Activated T-helper 2 cell treated with anti-CD3 and anti-CD28 coated beads, Interferon-gamma antibody, Interleukin-2, Interleukin-4, amounts not matched to agents 10 μg/mL and 5 μg/mL and 100 μg/mL, durations not matched to agents 14 hours and 24 hours and 36 hours (primary cell): Measurements from ENCODE around the gene SMYD4. TPM values are rescaled to one million over a fixed set of nuclear protein-coding genes. Genes with fewer than 3 reads are reported as not detected.
A peak's percentile ranks its signal among the peaks of the same experiment; 100 is the strongest.
"Not testable (repeated sequence)": the region's sequence is repeated elsewhere in the genome, so short reads cannot be mapped to it uniquely, and the experiment has no call there.

ENCODE experiments used
- DNase-seq: peaks from one replicate; pipeline ENCODE4 v3.0.0; 2021; ENCODE audit warnings: low spot score
- H3K27ac Mint-ChIP-seq: one replicate; pipeline ENCODE4 v1.8.0; 2021; ENCODE audit warnings: mixed read lengths
- H3K27me3 Mint-ChIP-seq: one replicate; pipeline ENCODE4 v1.8.0; 2021; ENCODE audit warnings: low read depth, mixed read lengths
- H3K36me3 Mint-ChIP-seq: one replicate; pipeline ENCODE4 v1.8.0; 2021; ENCODE audit warnings: low read depth, mixed read lengths
- H3K4me1 Mint-ChIP-seq: one replicate; pipeline ENCODE4 v1.8.0; 2021; ENCODE audit warnings: low read depth, mixed read lengths
- H3K4me3 Mint-ChIP-seq: one replicate; pipeline ENCODE4 v1.8.0; 2021; ENCODE audit warnings: low read depth, mild to moderate bottlenecking, moderate library complexity, mixed read lengths
- H3K9me3 Mint-ChIP-seq: one replicate; pipeline ENCODE4 v1.8.0; 2021; ENCODE audit warnings: mixed read lengths
- intact Hi-C: fragments of 100-400 bp; cut with micrococcal nuclease; formaldehyde crosslinking; loops from one replicate; pipeline ENCODE4 v1.15.1; 2023
- total RNA-seq: library from RNA; stranded (reverse); gene quantifications from 2 replicates; pipeline ENCODE4 v1.2.3, GENCODE V29; 2022

SMYD4 gene
- total RNA-seq, 1 donor from 2014 or later, result 26.9 TPM

GRCh38 chr17:1861391-1862010, 31.8 kb upstream of the SMYD4 start:
- DNase-seq, result no peak
- Mint-ChIP-seq H3K36me3 (peaks cover 32% of the 10 kb centered on the region), H3K4me1 (peaks cover 4% of the 10 kb centered on the region), H3K27ac (no peak overlapping the region), H3K27me3 (no peaks in the 10 kb centered on the region), H3K9me3 (no peaks in the 10 kb centered on the region), H3K4me3 (no peak overlapping the region)
- intact Hi-C loops, result no loop called here

- Mint-ChIP-seq H3K27me3 (no peaks in the 10 kb centered on the region), H3K36me3 (peaks cover 32% of the 10 kb centered on the region), H3K9me3 (no peaks in the 10 kb centered on the region), H3K4me1 (peaks cover 4% of the 10 kb centered on the region), H3K4me3 (no peak overlapping the region), H3K27ac (no peak overlapping the region)
- intact Hi-C loops, result no loop called here
- DNase-seq, result no peak
Observed at GRCh38 chr17:1860978-1861377, 31.3 kb upstream of the SMYD4 start.

GRCh38 chr17:1856462-1856861, 26.8 kb upstream of the SMYD4 start:
- H3K4me1 Mint-ChIP-seq, DNase-seq, intact Hi-C loops, H3K9me3 Mint-ChIP-seq, H3K27me3 Mint-ChIP-seq, H3K27ac Mint-ChIP-seq, H3K4me3 Mint-ChIP-seq: not testable (repeated sequence)
- H3K36me3 Mint-ChIP-seq, result peaks cover 61% of the 10 kb centered on the region

- no peak overlapping the region for H3K27ac Mint-ChIP-seq
- no peaks in the 10 kb centered on the region for H3K9me3 Mint-ChIP-seq
- intact Hi-C loops, result no loop called here
- no peak for DNase-seq
- H3K27me3 Mint-ChIP-seq, result no peaks in the 10 kb centered on the region
- H3K4me1 Mint-ChIP-seq, result peaks cover 9% of the 10 kb centered on the region
- H3K4me3 Mint-ChIP-seq, result no peak overlapping the region
- H3K36me3 Mint-ChIP-seq, result peaks cover 62% of the 10 kb centered on the region
Observed at GRCh38 chr17:1853698-1854097, 24.0 kb upstream of the SMYD4 start.

GRCh38 chr17:1852327-1852726, 22.6 kb upstream of the SMYD4 start:
- no peak overlapping the region for H3K27ac Mint-ChIP-seq
- intact Hi-C loops, result no loop called here
- no peak overlapping the region for H3K4me3 Mint-ChIP-seq
- no peaks in the 10 kb centered on the region for H3K27me3 Mint-ChIP-seq
- no peaks in the 10 kb centered on the region for H3K9me3 Mint-ChIP-seq
- no peak for DNase-seq
- H3K36me3 Mint-ChIP-seq, result peaks cover 65% of the 10 kb centered on the region
- H3K4me1 Mint-ChIP-seq, result peaks cover 9% of the 10 kb centered on the region

DNA sequence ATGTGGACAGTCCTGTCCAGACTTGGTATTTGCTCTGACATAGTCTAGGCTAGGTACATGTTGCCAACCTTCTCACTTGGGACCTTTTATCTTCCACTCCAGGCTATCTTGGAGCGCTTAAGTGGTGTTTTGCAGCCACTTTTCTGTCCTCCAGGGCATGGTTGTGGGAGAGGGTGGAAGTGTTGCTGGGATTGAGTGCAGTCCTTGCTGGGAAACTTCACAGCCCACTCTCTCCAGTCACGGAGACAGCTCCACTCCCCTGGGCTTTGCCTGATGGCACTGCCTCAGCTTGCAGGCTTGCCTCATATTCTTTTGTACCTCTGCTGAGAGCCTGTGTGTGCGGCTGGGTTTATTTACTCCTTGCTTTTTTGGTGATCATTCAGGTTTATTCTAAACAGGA, 17.5 kb upstream of the SMYD4 start:
- H3K36me3 Mint-ChIP-seq, result peaks cover 75% of the 10 kb centered on the region
- DNase-seq, result no peak
- peaks cover 8% of the 10 kb centered on the region for H3K4me1 Mint-ChIP-seq
- no peaks in the 10 kb centered on the region for H3K9me3 Mint-ChIP-seq
- no peak overlapping the region for H3K4me3 Mint-ChIP-seq
- H3K27ac Mint-ChIP-seq, result no peak overlapping the region
- intact Hi-C loops, result no loop called here
- H3K27me3 Mint-ChIP-seq, result no peaks in the 10 kb centered on the region

DNA sequence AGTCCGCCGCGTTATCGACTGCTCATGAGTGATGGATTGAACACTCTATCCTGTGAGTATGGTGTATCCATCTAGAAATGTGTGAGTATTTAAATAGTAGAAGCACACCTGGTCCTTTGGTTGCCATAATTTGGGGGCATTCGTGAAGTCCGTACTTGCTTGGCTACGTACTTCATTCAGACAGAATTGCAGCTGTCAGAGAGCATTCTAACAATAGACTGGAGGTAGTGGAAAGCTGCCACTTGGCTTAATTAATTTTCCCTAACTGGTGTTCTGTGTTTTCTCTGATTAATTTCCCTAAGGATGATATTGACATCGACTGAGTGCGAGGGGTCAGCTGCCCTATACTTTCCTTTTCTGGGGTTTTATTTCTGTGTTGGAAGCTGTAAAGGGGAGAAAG, 14.2 kb upstream of the SMYD4 start:
- Mint-ChIP-seq H3K4me1 (peaks cover 3% of the 10 kb centered on the region), H3K27me3 (no peaks in the 10 kb centered on the region), H3K36me3 (peaks cover 63% of the 10 kb centered on the region), H3K4me3 (no peak overlapping the region), H3K9me3 (no peaks in the 10 kb centered on the region), H3K27ac (no peak overlapping the region)
- intact Hi-C loops, result no loop called here
- DNase-seq, result no peak

DNA sequence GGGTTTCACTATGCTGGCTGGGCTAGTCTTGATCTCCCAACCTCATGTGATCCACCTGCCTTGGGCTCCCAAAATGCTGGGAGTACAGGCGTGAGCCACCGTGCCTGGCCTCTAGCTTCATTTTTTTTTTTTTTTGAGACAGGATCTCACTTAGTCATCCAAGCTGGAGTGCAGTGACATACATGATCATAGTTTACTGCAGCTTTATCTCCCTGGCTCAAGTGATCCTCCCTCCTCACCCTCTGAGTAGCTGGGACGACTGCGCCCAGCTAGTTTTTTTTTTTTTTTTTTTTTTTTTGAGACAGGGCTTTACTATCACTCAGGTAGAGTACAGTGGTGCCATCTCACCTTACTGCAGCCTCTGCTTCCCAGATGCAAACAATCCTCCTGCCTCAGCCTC, 9.8 kb upstream of the SMYD4 start:
- H3K4me3 Mint-ChIP-seq, result no peak overlapping the region
- intact Hi-C loops, result no loop called here
- peaks cover 52% of the 10 kb centered on the region for H3K36me3 Mint-ChIP-seq
- H3K27me3 Mint-ChIP-seq, result no peaks in the 10 kb centered on the region
- no peak overlapping the region for H3K27ac Mint-ChIP-seq
- peaks cover 21% of the 10 kb centered on the region for H3K4me1 Mint-ChIP-seq
- no peaks in the 10 kb centered on the region for H3K9me3 Mint-ChIP-seq
- DNase-seq, result no peak

DNA sequence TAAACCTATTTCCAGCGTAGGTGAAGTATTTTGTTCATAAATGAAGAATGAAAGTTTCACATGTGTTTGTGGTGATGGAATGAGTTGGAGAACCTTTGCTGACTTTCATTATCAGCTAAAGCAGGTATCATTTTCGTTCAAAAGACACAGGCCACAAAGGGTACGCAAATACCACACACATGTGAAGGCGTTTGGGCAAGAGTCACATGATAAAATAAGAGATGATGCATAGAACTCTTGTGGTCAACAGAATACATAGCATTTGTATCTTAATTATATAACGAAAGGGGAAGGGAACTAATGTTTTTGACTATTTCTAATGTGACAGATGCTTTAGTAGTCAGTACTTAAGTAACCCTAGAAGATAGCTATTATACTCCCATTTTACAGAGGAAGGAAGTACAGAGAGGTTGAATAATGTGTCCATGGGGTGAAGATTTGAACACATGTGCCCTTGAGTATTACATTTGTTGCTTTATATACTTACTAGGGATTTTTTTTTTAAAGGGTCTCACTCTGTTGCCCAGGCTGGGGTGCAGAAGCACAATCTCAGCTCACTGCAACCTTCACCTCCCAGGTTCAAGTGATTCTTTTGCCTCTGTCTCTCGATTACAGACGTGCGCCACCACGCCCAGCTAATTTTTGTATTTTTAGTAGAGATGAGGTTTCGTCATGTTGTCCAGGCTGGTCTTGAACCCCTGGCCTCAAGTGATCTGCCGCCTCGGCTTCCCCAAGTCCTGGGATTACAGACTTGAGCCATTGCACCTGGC, 4.9 kb upstream of the SMYD4 start:
- peak; percentile 33 for DNase-seq
- peak overlapping the region; percentile 51 for H3K4me3 Mint-ChIP-seq
- no peak overlapping the region for H3K27ac Mint-ChIP-seq
- H3K9me3 Mint-ChIP-seq, result no peaks in the 10 kb centered on the region
- H3K4me1 Mint-ChIP-seq, result peaks cover 40% of the 10 kb centered on the region
- H3K27me3 Mint-ChIP-seq, result no peaks in the 10 kb centered on the region
- H3K36me3 Mint-ChIP-seq, result peaks cover 49% of the 10 kb centered on the region
- intact Hi-C loops, result loop anchor here (1.0 kb wide), 1 partner anchor 36 kb away; no protein-coding TSS in a partner anchor

- peaks cover 45% of the 10 kb centered on the region for H3K4me1 Mint-ChIP-seq
- peak; percentile 27 for DNase-seq
- peak overlapping the region; percentile 86 for H3K27ac Mint-ChIP-seq
- H3K27me3 Mint-ChIP-seq, result no peaks in the 10 kb centered on the region
- no peaks in the 10 kb centered on the region for H3K9me3 Mint-ChIP-seq
- H3K36me3 Mint-ChIP-seq, result peaks cover 61% of the 10 kb centered on the region
- H3K4me3 Mint-ChIP-seq, result peak overlapping the region; percentile 94
- intact Hi-C loops, result no loop called here
Observed at GRCh38 chr17:1830288-1830687, 586 bp upstream of the SMYD4 start.

- Mint-ChIP-seq H3K4me1 (peaks cover 43% of the 10 kb centered on the region), H3K27ac (peak overlapping the region; percentile 64), H3K36me3 (peaks cover 61% of the 10 kb centered on the region), H3K4me3 (peak overlapping the region; percentile 94), H3K27me3 (no peaks in the 10 kb centered on the region), H3K9me3 (no peaks in the 10 kb centered on the region)
- intact Hi-C loops, result loop anchor here (2.0 kb wide), 1 partner anchor 112 kb away; no protein-coding TSS in a partner anchor
- no peak for DNase-seq
Observed at GRCh38 chr17:1829216-1829591, 498 bp downstream of the SMYD4 start.

- Mint-ChIP-seq H3K36me3 (peaks cover 40% of the 10 kb centered on the region), H3K4me1 (peaks cover 20% of the 10 kb centered on the region), H3K27ac (no peak overlapping the region), H3K9me3 (no peaks in the 10 kb centered on the region), H3K4me3 (no peak overlapping the region), H3K27me3 (no peaks in the 10 kb centered on the region)
- no peak for DNase-seq
- intact Hi-C loops, result no loop called here
Observed at GRCh38 chr17:1820528-1821252, 9.0 kb downstream of the SMYD4 start.

DNA sequence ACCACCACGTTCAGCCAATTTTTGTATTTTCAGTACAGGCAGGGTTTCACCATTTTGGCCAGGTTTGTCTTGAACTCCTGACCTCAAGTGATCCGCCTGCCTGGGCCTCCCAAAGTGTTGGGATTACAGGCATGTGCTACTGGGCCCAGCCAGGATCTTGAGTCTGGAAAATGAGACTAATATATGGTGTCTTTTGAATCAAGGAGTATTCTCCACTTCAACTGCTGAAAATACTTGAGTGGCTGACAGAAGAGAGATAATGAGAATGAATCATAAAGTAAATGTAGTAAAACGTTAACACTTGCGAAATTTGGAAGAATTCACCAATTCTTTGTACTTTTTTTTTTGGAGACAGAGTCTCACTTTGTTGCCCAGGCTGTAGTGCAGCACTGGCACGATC, 16.6 kb downstream of the SMYD4 start:
- Mint-ChIP-seq H3K9me3 (no peaks in the 10 kb centered on the region), H3K4me3 (no peak overlapping the region), H3K36me3 (peaks cover 25% of the 10 kb centered on the region), H3K27ac (no peak overlapping the region), H3K4me1 (peaks cover 2% of the 10 kb centered on the region), H3K27me3 (no peaks in the 10 kb centered on the region)
- intact Hi-C loops, result no loop called here
- DNase-seq, result no peak
